Activated T-cell treated with anti-CD3 and anti-CD28 coated beads for 24 hours (primary cell): ENCODE data around the gene SLC35E1.

Experiments used
- DNase-seq: peaks from one replicate; pipeline ENCODE4 v3.0.0-alpha.2; 2020; ENCODE audit warnings: low read depth

SLC35E1 gene

GRCh38 chr19:16598848-16599247 is 26.6 kb upstream of the SLC35E1 start:
- DNase-seq: no peak

DNA sequence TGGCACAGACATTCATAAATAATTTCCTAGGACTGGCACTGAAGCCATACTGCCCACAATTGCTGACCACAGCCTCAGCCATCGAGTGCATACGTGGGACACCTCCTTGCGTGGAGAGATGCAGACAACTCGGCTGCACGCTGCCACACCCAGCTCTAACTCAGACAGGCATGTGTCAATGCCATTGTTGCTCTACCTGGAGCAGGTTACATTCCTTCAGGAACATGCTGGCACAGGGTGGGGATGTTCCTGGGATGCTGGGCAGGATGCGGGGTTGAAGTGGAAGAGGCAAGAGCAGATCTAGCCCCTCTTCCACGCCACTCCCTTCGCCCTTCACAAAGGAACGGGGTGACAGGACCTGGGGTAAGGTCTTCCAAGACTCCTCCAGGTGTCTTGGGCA is 24.2 kb upstream of the SLC35E1 start:
- no peak for DNase-seq

DNA sequence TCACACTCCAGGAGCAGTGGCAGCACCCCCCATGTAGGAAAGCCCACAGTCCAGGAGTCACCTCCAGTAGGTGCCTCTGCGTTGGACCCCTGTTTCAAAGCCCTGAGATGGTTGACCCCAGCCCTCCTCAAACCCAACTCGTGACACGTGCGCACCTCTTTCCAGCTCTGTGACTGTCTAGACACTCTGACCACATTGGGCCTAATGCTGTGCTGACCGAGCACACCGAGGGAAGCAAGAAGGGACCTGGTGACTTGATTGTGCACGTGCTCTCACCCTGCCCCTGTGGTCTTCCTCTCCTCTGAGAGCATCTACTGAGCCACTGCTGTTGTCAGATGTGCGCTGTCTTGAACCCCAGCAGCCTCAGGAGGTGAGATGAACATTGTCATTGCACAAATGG is 22.9 kb upstream of the SLC35E1 start:
- no peak for DNase-seq

DNA sequence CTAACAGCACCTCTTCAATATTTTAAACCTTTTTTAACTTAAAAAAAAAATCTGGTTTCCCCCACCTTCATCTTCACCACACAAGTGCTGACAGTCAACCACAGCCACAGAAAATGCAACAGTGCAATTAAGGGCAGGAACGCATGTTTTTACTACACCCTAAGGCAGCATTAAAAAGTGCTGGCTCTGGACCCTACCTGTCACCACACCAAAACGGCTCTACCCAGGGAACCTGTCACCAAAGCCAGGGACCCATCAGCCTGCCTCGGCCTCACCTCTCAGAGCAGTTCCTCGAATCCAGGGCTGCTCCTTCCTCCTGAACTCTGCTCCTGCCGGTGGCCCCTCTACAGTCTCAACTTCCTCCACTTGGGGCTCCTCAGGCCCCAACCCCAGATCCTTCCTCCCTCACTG is 22.5 kb upstream of the SLC35E1 start:
- DNase-seq: no peak

DNA sequence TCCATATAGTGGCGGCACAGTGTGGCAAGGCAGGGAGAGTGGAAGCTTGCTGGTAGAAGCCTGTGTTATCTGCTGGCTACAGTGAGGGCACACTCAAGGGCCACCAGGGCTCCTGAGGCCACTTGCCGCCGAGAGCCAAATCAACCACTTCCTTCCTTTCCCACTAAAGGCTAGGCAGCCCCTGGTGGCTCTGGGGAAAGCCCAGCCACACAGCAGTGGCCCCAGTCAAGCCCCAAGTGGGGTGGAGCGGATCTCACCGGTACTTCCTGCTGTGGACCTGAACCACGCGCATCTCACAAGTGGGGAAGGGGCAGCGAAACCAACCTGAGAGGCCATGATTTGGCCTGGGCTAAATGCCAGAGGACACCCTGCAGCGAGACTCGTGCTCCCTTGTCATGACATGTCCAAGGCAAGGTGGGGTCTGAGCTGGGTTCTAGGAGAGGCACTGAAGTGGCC is 21.9 kb upstream of the SLC35E1 start:
- DNase-seq: no peak

DNA sequence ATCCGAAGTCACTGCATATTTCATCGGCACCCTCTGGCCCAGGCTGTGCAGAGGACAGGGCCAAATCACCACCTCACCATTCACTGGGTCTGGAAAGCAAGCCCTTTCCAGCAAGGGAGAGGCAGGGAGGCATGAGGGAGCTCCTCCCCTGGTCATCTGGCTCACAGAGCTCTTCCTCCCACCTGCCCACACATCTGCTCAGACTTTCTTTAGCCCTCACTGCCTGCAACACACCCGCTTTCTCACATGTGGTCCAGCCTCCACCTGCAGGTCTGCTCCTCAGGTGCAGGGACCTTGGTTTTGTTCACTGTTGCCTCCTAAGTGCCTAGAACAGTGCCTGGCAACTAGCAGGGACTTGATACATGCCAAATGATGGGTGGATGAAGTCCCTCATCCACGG is 21.0 kb upstream of the SLC35E1 start:
- DNase-seq: no peak

- DNase-seq: no peak
Measured at GRCh38 chr19:16591803-16592556, 19.8 kb upstream of the SLC35E1 start.

- DNase-seq: no peak
Measured at GRCh38 chr19:16590876-16591802, 18.9 kb upstream of the SLC35E1 start.

DNA sequence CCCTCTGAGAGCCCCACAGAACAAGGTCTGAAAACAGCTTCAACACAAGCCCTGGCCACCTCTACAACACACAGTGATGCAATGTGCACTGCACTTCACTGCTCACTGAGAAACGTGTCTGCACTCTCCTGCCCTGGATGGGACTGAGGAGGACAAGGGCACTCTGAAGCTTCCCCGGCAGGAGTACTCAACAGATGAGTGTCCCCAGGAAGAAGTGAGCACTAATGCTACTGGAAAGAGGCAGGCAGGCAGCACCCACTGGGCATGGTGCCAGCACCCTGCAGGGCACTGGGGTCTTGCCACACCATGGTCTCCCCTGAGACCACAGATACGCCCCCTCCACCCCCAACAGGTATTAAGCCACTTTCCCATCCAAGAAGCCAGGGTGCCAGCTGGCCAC is 17.7 kb upstream of the SLC35E1 start:
- no peak for DNase-seq

DNA sequence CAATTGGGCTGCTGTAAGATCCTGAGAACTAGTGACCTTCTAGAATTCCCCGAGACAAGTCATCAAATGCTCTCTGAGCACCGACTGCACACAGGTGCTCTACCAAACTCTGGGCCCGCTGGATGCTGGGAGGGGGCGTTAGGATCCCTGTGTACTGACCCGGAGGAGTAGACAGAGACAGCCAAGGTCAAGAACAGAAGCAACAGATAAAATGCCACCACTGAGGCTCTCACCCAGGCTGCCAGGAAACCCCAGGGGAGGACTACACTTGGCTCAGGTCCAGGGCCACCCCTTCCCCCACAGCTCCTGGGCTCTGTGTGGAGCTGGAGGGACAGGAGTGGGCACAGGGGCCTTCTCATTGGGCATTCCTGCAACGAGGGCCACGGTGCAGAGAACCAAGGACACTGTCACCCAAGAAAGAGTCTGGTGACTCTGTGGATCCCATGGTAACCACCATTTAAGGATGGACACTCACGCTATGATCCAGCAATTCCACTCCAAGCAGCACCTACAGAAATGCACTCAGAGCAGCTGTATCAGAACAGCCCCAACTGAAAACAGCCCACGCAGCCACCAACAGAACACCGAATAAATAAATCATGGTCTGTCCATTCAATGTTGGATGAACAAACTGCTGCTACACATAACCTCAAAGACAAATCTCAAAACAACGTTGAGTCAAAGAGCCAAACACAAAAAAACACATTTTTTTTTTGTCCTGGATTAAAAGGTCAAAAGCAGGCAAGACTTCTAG is 16.8 kb upstream of the SLC35E1 start:
- DNase-seq: no peak

GRCh38 chr19:16587833-16588823 is 15.9 kb upstream of the SLC35E1 start:
- DNase-seq: peak; percentile 50

GRCh38 chr19:16586991-16587832 is 15.0 kb upstream of the SLC35E1 start:
- DNase-seq: peak; percentile 52

GRCh38 chr19:16586477-16586871 is 14.3 kb upstream of the SLC35E1 start:
- no peak for DNase-seq

DNA sequence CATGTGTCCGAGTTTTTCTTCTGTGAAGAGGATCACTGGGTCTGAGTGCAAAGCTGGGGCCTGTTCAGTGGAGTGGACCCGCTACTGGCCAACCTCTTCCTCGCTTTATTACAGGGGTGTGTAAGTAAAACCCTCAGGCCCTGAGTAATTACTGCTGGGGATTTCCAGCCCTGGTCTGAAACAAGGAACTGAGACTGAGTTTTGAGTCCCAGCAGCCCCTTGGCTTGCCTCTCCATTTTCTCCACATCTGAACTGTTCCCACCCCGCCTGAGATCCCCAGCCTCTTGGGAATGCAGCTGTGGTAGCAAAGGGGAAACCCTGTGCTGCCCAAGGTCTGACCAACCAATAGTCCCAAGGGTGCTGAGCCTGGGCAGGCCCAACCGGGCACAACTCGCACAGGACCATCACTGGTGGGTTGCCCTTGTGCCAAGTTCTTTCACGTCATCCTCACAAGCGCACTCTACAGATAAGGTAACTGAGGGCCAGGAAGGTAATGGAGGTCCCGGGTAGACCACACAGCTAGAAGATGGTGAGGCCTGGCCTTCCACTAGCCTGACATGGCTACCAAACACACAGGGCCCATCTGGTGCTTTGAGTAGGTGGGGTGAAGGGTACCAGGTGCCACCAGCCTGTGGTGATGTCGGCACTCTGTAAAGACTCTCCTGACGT is 13.7 kb upstream of the SLC35E1 start:
- peak; percentile 34 for DNase-seq

- DNase-seq: no peak
Measured at GRCh38 chr19:16585094-16585801, 13.0 kb upstream of the SLC35E1 start.

- DNase-seq: peak; percentile 84
Measured at GRCh38 chr19:16584248-16585093, 12.3 kb upstream of the SLC35E1 start.

- DNase-seq: no peak
Measured at GRCh38 chr19:16582486-16583261, 10.5 kb upstream of the SLC35E1 start.
